Measurements from ENCODE around the gene SPC24. TPM values are rescaled to one million over a fixed set of nuclear protein-coding genes. Genes with fewer than 3 reads are reported as not detected.

SPC24 gene
- total RNA-seq, 1 experiment from 2014 or later = 25.3 TPM

DNA sequence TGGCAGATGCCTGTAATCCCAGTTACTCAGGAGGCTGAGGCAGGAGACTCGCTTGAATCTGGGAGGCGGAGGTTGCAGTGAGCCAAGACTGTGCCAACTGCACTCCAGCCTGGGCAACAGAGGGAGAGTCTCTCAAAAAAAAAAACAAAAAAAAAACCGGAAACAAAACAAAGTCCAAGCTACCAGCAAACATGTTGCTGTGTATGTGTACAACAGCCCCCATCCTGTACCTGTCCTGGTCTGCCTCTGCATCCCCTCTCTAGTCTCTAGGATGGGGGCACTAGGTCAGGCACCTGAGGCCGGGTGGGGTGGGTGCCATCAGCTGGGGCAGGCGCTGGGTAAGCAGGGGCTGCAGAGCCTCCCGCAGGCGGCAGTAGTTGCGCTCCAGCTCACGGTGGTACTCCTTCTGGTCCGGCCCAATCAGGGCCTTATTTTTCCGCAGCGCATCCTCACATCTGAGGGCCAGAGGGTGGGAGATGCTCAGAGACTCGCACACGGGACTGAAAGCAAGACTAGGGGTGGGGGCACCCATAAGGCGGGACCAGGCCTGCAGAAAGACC is 44.5 kb upstream of the SPC24 start:
- no peak for DNase-seq
- no peak overlapping the region for H3K4me2 ChIP-seq (ENCODE audit: low read depth, low read length, poor library complexity, severe bottlenecking)
- H4K20me1 ChIP-seq (ENCODE audit: insufficient read depth, low read depth, low read length) = no peaks in the 10 kb centered on the region
- H3K9me2 ChIP-seq (replicated peaks; ENCODE audit: insufficient read depth, low read length) = no peaks in the 10 kb centered on the region
- H3K27me3 ChIP-seq (ENCODE audit: low read length) = no peaks in the 10 kb centered on the region
- H2AFZ ChIP-seq (ENCODE audit: low read length) = no peak overlapping the region
- peaks cover 16% of the 10 kb centered on the region for H3K4me1 ChIP-seq (ENCODE audit: low read length)
- no peaks in the 10 kb centered on the region for H3K9me3 ChIP-seq (ENCODE audit: low read length)
- no peaks in the 10 kb centered on the region for H3K36me3 ChIP-seq (ENCODE audit: insufficient read depth, low read length)
- no peak overlapping the region for H3K9ac ChIP-seq (ENCODE audit: low read length)
- H3K79me2 ChIP-seq (ENCODE audit: low read length) = no peaks in the 10 kb centered on the region
- H3K4me3 ChIP-seq (ENCODE audit: low read length) = no peak overlapping the region
- no peak overlapping the region for H3K27ac ChIP-seq (ENCODE audit: low read length)

DNA sequence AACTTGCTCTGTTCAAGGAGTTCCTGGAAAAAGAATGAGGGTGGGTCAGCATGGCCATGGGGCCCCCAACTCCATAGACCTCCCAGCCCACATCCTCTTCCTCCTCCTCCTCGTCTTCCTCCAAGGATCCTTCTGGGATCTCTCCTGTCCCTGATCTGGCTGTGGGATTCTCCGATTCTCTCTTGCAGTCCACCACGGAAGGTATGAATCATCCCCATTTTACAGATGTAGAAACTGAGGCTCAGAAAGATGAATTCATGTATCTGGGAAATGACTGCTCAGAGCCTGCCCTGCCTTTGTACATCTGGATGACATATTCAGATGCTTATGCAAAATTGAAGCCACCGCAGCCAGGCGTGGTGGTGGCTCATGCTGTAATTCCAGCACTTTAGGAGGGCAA is 43.9 kb upstream of the SPC24 start:
- no peaks in the 10 kb centered on the region for H3K27me3 ChIP-seq (ENCODE audit: low read length)
- H3K9ac ChIP-seq (ENCODE audit: low read length) = no peak overlapping the region
- DNase-seq = no peak
- no peak overlapping the region for H3K4me2 ChIP-seq (ENCODE audit: low read depth, low read length, poor library complexity, severe bottlenecking)
- no peaks in the 10 kb centered on the region for H4K20me1 ChIP-seq (ENCODE audit: insufficient read depth, low read depth, low read length)
- H3K27ac ChIP-seq (ENCODE audit: low read length) = no peak overlapping the region
- no peak overlapping the region for H2AFZ ChIP-seq (ENCODE audit: low read length)
- H3K4me1 ChIP-seq (ENCODE audit: low read length) = peaks cover 16% of the 10 kb centered on the region
- H3K36me3 ChIP-seq (ENCODE audit: insufficient read depth, low read length) = no peaks in the 10 kb centered on the region
- H3K9me2 ChIP-seq (replicated peaks; ENCODE audit: insufficient read depth, low read length) = no peaks in the 10 kb centered on the region
- no peak overlapping the region for H3K4me3 ChIP-seq (ENCODE audit: low read length)
- no peaks in the 10 kb centered on the region for H3K9me3 ChIP-seq (ENCODE audit: low read length)
- no peaks in the 10 kb centered on the region for H3K79me2 ChIP-seq (ENCODE audit: low read length)

DNA sequence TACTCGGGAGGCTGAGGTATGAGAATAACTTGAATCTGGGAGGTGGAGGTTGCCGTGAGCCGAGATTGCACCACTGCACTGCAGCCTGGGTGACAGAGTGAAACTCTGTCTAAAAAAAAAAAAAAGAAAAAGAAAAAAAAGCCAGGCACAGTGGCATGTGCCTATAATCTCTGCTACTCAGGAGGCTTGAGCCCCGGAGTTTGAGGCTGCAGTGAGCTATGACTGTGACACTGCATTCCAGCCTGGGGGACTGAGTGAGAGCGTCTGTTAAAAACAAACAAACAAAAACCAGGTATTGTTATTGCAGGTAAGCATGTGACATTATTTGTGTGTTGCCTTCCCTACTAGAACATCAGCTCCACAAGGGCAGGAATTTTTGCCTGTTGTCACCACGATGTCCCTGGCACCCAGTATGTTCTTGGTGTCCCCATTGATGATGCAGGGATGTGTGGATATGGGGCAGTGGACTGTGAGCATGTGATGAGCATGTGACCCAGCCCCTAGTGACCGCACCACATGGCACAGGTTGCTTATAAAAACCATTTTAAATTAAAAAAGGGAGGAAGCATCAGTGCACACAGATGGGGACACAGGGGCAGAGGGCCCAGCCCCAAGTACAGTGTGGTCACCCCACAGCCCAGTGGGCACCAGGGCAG is 43.3 kb upstream of the SPC24 start:
- Histone ChIP-seq H3K4me2 (ENCODE audit: low read depth, low read length, poor library complexity, severe bottlenecking) (no peak overlapping the region), H2AFZ (ENCODE audit: low read length) (no peak overlapping the region)

DNA sequence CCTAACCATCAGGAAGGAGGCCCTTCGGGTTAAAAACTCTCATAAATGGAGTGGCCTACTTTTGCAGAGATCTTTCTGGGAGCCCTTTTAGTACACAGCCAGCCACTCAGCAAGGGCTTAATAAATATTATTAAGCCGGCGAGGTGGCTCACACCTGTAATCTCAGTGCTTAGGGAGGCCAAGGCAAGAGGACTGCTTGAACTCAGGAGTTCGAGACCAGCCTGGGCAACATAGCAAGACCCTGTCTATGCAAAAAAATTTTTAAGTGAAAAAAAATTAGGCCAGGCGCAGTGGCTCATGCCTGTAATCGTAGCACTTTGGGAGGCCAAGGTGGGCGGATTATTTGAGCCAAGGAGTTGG is 42.6 kb upstream of the SPC24 start:
- no peaks in the 10 kb centered on the region for H3K9me3 ChIP-seq (ENCODE audit: low read length)
- H3K4me3 ChIP-seq (ENCODE audit: low read length) = peak overlapping the region; percentile 68; the same call in 1 of the 2 replicates
- peak overlapping the region; percentile 64; the same call in 1 of the 2 replicates for H2AFZ ChIP-seq (ENCODE audit: low read length)
- H3K4me1 ChIP-seq (ENCODE audit: low read length) = peaks cover 12% of the 10 kb centered on the region
- no peaks in the 10 kb centered on the region for H3K27me3 ChIP-seq (ENCODE audit: low read length)
- H4K20me1 ChIP-seq (ENCODE audit: insufficient read depth, low read depth, low read length) = no peaks in the 10 kb centered on the region
- H3K79me2 ChIP-seq (ENCODE audit: low read length) = no peaks in the 10 kb centered on the region
- peak overlapping the region; percentile 78 for H3K4me2 ChIP-seq (ENCODE audit: low read depth, low read length, poor library complexity, severe bottlenecking)
- no peaks in the 10 kb centered on the region for H3K9me2 ChIP-seq (replicated peaks; ENCODE audit: insufficient read depth, low read length)
- no peaks in the 10 kb centered on the region for H3K36me3 ChIP-seq (ENCODE audit: insufficient read depth, low read length)
- H3K27ac ChIP-seq (ENCODE audit: low read length) = no peak overlapping the region
- H3K9ac ChIP-seq (ENCODE audit: low read length) = peak overlapping the region; percentile 65; the same call in 1 of the 2 replicates
- DNase-seq = no peak

More for the DNA sequence above, 43.3 kb upstream of the SPC24 start:
- no peaks in the 10 kb centered on the region for H3K36me3 ChIP-seq (ENCODE audit: insufficient read depth, low read length)
- H3K9me2 ChIP-seq (replicated peaks; ENCODE audit: insufficient read depth, low read length) = no peaks in the 10 kb centered on the region
- no peaks in the 10 kb centered on the region for H4K20me1 ChIP-seq (ENCODE audit: insufficient read depth, low read depth, low read length)
- no peaks in the 10 kb centered on the region for H3K27me3 ChIP-seq (ENCODE audit: low read length)
- H3K9me3 ChIP-seq (ENCODE audit: low read length) = no peaks in the 10 kb centered on the region
- H3K27ac ChIP-seq (ENCODE audit: low read length) = no peak overlapping the region
- no peak overlapping the region for H3K9ac ChIP-seq (ENCODE audit: low read length)
- no peaks in the 10 kb centered on the region for H3K79me2 ChIP-seq (ENCODE audit: low read length)
- no peak for DNase-seq
- H3K4me1 ChIP-seq (ENCODE audit: low read length) = peaks cover 16% of the 10 kb centered on the region
- no peak overlapping the region for H3K4me3 ChIP-seq (ENCODE audit: low read length)

DNA sequence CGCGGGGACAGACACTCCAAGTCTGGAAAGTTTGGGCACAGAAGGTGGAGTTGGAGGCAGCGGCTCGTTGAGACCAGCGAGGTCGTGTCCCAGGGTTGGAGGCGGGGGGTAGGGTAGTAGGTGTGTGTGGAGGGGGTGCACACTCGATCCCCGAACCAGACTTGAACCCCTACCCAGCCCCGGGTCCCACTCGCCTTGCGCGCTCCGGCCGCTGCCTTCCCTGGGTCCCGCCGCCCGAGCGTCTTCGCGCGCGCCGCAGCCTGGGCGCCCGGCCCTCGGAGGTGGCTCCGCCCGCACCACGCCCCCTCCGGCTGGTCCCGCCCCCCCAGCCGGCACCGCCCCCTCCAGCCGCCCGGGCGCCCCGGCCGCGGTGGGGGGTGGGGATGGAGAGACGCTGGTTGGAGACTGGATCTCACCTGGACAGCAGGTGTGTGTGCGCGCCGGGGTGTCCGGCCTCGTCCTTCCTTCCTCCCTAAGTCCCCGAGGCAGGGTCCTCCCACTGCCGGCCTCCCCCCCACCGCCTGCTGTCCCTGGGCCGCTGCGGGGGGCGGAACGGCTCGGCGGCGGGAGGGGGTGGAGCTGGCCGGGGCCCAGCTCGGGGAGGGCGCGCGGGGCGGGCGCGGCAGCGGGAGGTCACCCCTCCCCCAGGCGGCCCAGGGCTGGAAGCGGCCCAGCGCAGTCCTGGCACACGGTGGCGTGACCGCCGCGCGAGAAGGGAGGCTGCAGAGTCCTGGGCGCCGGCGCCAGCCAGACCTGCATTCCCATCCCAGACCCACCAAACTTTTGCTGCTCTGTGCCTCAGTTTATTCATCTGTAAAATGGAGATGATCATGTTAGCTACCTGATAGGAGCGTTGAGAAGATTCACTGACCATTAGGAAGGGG is 42.0 kb upstream of the SPC24 start, which contains the start of gene KANK2:
KANK2 (minus strand) TSS at position 255 of the 884 bp plus-strand sequence. CDS start 3,034 bp downstream, outside the sequence.
- Histone ChIP-seq H3K9me2 (replicated peaks; ENCODE audit: insufficient read depth, low read length) (no peaks in the 10 kb centered on the region), H3K4me1 (ENCODE audit: low read length) (peaks cover 12% of the 10 kb centered on the region), H3K27me3 (ENCODE audit: low read length) (no peaks in the 10 kb centered on the region), H4K20me1 (ENCODE audit: insufficient read depth, low read depth, low read length) (no peaks in the 10 kb centered on the region), H3K36me3 (ENCODE audit: insufficient read depth, low read length) (no peaks in the 10 kb centered on the region), H3K79me2 (ENCODE audit: low read length) (no peaks in the 10 kb centered on the region), H3K9me3 (ENCODE audit: low read length) (no peaks in the 10 kb centered on the region), H3K9ac (ENCODE audit: low read length) (peak within 1 kb of the TSS; percentile 65), H2AFZ (ENCODE audit: low read length) (peak within 1 kb of the TSS; percentile 81), H3K4me3 (ENCODE audit: low read length) (peak within 1 kb of the TSS; percentile 68), H3K27ac (ENCODE audit: low read length) (no peak within 1 kb of the TSS), H3K4me2 (ENCODE audit: low read depth, low read length, poor library complexity, severe bottlenecking) (peak within 1 kb of the TSS; percentile 78)
- DNase-seq = peak; percentile 90

DNA sequence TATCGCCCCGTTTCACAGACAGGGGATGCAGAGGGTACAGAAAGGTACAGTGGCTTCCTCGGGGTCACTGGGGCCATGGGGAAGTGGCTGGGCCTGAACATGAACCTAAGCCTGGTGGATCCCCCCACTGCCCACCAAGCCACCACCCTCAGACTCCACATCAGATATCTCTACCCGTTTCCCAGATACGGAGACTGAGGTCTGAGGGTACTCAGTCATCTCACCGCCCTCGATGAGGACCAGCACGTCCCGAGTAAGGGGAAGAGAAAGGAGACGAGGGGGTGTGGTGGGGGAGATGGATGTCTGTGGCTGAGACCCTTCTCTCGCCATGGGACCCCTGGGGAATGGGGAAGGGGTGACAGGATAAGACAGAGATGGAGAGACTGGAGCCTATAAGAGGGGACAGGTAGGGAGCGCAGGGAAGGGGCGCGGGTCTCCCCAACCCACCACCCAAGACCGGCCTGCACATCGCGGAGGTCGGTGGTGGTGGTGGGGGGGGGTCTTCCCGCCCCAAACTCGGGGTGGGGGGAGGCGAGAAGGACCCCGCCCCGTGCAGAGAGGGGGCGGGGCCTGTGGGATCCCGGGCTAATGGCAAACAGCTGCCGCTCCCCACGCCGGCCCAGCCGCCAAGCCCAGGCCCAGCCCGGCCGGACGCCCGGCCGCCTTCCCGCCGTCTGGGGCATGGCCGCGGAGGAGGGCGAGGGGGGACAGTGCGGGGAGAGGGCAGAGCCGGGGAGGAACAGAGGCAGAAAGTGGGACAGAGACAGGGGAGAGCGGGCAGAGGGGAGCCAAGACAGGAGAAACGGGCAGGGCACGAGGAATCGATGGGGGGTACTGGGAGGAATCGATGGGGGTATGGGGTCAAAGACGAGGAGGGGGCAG is 41.1 kb upstream of the SPC24 start:
- Histone ChIP-seq H3K4me2 (ENCODE audit: low read depth, low read length, poor library complexity, severe bottlenecking) (peak overlapping the region; percentile 78), H3K36me3 (ENCODE audit: insufficient read depth, low read length) (no peaks in the 10 kb centered on the region), H3K9ac (ENCODE audit: low read length) (peak overlapping the region; percentile 65), H3K9me2 (replicated peaks; ENCODE audit: insufficient read depth, low read length) (no peaks in the 10 kb centered on the region), H3K79me2 (ENCODE audit: low read length) (no peaks in the 10 kb centered on the region), H3K27me3 (ENCODE audit: low read length) (no peaks in the 10 kb centered on the region), H4K20me1 (ENCODE audit: insufficient read depth, low read depth, low read length) (no peaks in the 10 kb centered on the region), H2AFZ (ENCODE audit: low read length) (peak overlapping the region; percentile 81), H3K4me3 (ENCODE audit: low read length) (peak overlapping the region; percentile 68), H3K4me1 (ENCODE audit: low read length) (peaks cover 12% of the 10 kb centered on the region), H3K9me3 (ENCODE audit: low read length) (no peaks in the 10 kb centered on the region), H3K27ac (ENCODE audit: low read length) (no peak overlapping the region)
- no peak for DNase-seq

DNA sequence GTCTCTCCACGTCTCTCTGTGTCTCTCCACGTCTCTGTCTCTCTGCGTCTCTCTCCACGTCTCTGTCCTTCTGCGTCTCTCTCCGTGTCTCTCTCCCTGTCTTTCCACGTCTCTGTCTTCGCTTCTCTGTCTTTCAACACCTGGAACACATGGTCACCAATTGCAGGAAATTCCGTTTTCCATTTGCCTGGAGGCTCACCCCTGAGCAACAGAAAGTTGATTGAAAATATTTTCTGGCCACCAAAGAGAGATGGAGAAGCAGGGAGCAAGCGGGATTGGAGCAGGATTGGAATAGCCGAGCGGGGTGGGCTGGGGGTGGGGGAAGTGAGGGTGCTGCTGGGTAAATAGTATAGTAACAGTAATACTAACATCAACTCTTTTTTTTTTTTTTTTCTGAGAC is 40.1 kb upstream of the SPC24 start:
- Histone ChIP-seq H3K4me3 (ENCODE audit: low read length) (no peak overlapping the region), H3K79me2 (ENCODE audit: low read length) (no peaks in the 10 kb centered on the region), H2AFZ (ENCODE audit: low read length) (no peak overlapping the region), H3K36me3 (ENCODE audit: insufficient read depth, low read length) (no peaks in the 10 kb centered on the region), H3K4me2 (ENCODE audit: low read depth, low read length, poor library complexity, severe bottlenecking) (no peak overlapping the region), H3K4me1 (ENCODE audit: low read length) (peaks cover 12% of the 10 kb centered on the region), H3K9me3 (ENCODE audit: low read length) (no peaks in the 10 kb centered on the region), H3K27me3 (ENCODE audit: low read length) (no peaks in the 10 kb centered on the region), H4K20me1 (ENCODE audit: insufficient read depth, low read depth, low read length) (no peaks in the 10 kb centered on the region), H3K9ac (ENCODE audit: low read length) (no peak overlapping the region), H3K27ac (ENCODE audit: low read length) (no peak overlapping the region), H3K9me2 (replicated peaks; ENCODE audit: insufficient read depth, low read length) (no peaks in the 10 kb centered on the region)
- DNase-seq = no peak

All from Karpas-422 (cell line).